Measurements from ENCODE around the gene GOLPH3L. TPM values are rescaled to one million over a fixed set of nuclear protein-coding genes. Genes with fewer than 3 reads are reported as not detected.
"Not testable (repeated sequence)": the region's sequence is repeated elsewhere in the genome, so short reads cannot be mapped to it uniquely, and the experiment has no call there.

The GOLPH3L gene
- total and polyA plus RNA-seq, 2 donors (not counting 1 experiment from before 2014, with no cell fraction given), result 7.4 to 25.3 TPM

DNA sequence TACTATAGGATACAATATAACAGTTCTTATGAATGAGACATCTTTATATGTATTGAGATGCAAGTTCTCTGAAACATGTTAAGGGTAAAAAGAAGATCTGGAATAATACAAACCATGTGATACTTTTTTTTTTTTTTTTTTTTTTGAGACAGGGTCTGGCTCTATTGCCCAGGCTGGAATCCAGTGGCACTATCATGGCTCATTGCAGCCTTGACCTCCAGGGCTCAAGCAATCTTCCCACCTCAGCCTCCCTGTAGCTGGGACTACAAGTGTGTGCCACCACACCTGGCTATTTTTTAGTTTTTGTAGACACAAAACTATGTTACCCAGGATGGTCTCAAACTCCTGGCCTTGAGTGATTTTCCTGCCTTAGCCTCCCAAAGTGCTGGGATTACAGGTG lies 95.4 kb downstream of the GOLPH3L start:
- Histone ChIP-seq H3K4me1 (ENCODE audit: control insufficient read depth in 2 of 2, insufficient read depth in 2 of 2, low read length in 2 of 2) (no peaks in the 10 kb centered on the region), H4K20me1 (ENCODE audit: control insufficient read depth, insufficient read depth, low read length, poor library complexity, severe bottlenecking) (no peaks in the 10 kb centered on the region), H3K9me3 (ENCODE audit: control extremely low read depth in 1 of 3, control insufficient read depth in 2 of 3, insufficient read depth in 1 of 3, low read length in 2 of 3) (no peaks in the 10 kb centered on the region), H3K27me3 (replicated peaks in 1 of 4; ENCODE audit: control extremely low read depth in 1 of 4, control insufficient read depth in 3 of 4, insufficient read depth in 4 of 4, low read length in 3 of 4) (no peaks in the 10 kb centered on the region), H3K4me3 (ENCODE audit: control extremely low read depth in 1 of 5, extremely low read depth in 1 of 5, insufficient read depth in 1 of 5, low read depth in 2 of 5, low read length in 4 of 5) (no peak overlapping the region), H3K4me2 (replicated peaks; ENCODE audit: low read depth, low read length, poor library complexity, severe bottlenecking) (no peak overlapping the region), H3K9ac (ENCODE audit: low read length) (no peak overlapping the region), H3K36me3 (replicated peaks in 1 of 2; ENCODE audit: control extremely low read depth in 1 of 2, control insufficient read depth in 1 of 2, extremely low read depth in 1 of 2, insufficient read depth in 2 of 2, low read length in 1 of 2) (peaks cover 0 to 7% of the 10 kb centered on the region in 2 experiments), H3K79me2 (ENCODE audit: control insufficient read depth, insufficient read depth, low read length) (peaks cover 4% of the 10 kb centered on the region), H3K27ac (ENCODE audit: low read length in 2 of 2) (no peak overlapping the region), H2AFZ (ENCODE audit: insufficient read depth, low read depth, low read length, poor library complexity, severe bottlenecking) (no peak overlapping the region)
- ChIA-PET CTCF (interaction anchor here (2.8 kb wide), 1 partner anchor 41 kb away, joined by 17 read pairs; no protein-coding TSS in a partner anchor), POLR2A (interaction anchor here (0.7 kb wide), 1 partner anchor 37 kb away, joined by 6 read pairs; no protein-coding TSS in a partner anchor)
- intact Hi-C loops (cut with micrococcal nuclease), result no loop called here
- no peak overlapping the region for H3K4me3 Mint-ChIP-seq
- ATAC-seq (ENCODE audit: low read depth) (no peak), DNase-seq (no peak)
- no peaks in the 10 kb centered on the region for H3K4me1 Mint-ChIP-seq
- TF ChIP-seq, protein P1, sequence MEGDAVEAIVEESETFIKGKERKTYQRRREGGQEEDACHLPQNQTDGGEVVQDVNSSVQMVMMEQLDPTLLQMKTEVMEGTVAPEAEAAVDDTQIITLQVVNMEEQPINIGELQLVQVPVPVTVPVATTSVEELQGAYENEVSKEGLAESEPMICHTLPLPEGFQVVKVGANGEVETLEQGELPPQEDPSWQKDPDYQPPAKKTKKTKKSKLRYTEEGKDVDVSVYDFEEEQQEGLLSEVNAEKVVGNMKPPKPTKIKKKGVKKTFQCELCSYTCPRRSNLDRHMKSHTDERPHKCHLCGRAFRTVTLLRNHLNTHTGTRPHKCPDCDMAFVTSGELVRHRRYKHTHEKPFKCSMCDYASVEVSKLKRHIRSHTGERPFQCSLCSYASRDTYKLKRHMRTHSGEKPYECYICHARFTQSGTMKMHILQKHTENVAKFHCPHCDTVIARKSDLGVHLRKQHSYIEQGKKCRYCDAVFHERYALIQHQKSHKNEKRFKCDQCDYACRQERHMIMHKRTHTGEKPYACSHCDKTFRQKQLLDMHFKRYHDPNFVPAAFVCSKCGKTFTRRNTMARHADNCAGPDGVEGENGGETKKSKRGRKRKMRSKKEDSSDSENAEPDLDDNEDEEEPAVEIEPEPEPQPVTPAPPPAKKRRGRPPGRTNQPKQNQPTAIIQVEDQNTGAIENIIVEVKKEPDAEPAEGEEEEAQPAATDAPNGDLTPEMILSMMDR (IDR thresholded peaks at IDR 0.05), result no peak
- H3K27me3 Mint-ChIP-seq, result no peaks in the 10 kb centered on the region
- no peak overlapping the region for H3K27ac Mint-ChIP-seq
- no peaks in the 10 kb centered on the region for H3K9me3 Mint-ChIP-seq (ENCODE audit: insufficient read depth)

DNA sequence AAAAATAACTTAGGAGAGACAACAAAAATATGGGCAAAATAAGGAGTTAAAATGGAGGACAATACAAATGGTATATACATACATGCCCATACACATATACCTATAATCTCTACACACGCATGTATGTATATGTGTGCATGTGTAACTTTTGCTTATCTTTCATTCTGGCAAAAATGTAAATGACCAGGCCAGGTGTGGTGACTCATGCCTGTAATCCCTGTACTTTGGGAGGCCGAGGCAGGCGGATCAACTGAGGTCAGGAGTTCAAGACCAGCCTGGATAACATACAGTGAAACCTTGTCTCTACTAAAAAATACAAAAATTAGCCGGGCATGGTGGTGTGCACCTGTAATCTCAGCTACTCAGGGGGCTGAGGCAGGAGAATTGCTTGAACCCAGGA lies 98.6 kb downstream of the GOLPH3L start:
- H3K27ac ChIP-seq (ENCODE audit: low read length in 2 of 2); H3K79me2 ChIP-seq (ENCODE audit: control insufficient read depth, insufficient read depth, low read length); H3K4me2 ChIP-seq (replicated peaks; ENCODE audit: low read depth, low read length, poor library complexity, severe bottlenecking); H3K4me1 Mint-ChIP-seq; H3K36me3 ChIP-seq (replicated peaks in 1 of 2; ENCODE audit: control extremely low read depth in 1 of 2, control insufficient read depth in 1 of 2, extremely low read depth in 1 of 2, insufficient read depth in 2 of 2, low read length in 1 of 2); H3K27ac Mint-ChIP-seq; H3K4me1 ChIP-seq (ENCODE audit: control insufficient read depth in 2 of 2, insufficient read depth in 2 of 2, low read length in 2 of 2); H3K9me3 Mint-ChIP-seq (ENCODE audit: insufficient read depth); ATAC-seq (ENCODE audit: low read depth); H3K27me3 Mint-ChIP-seq; H2AFZ ChIP-seq (ENCODE audit: insufficient read depth, low read depth, low read length, poor library complexity, severe bottlenecking); H3K27me3 ChIP-seq (replicated peaks in 1 of 4; ENCODE audit: control extremely low read depth in 1 of 4, control insufficient read depth in 3 of 4, insufficient read depth in 4 of 4, low read length in 3 of 4); H3K4me3 Mint-ChIP-seq; intact Hi-C loops (cut with micrococcal nuclease); H3K9me3 ChIP-seq (ENCODE audit: control extremely low read depth in 1 of 3, control insufficient read depth in 2 of 3, insufficient read depth in 1 of 3, low read length in 2 of 3); H3K4me3 ChIP-seq (ENCODE audit: control extremely low read depth in 1 of 5, extremely low read depth in 1 of 5, insufficient read depth in 1 of 5, low read depth in 2 of 5, low read length in 4 of 5); H3K9ac ChIP-seq (ENCODE audit: low read length); H4K20me1 ChIP-seq (ENCODE audit: control insufficient read depth, insufficient read depth, low read length, poor library complexity, severe bottlenecking); DNase-seq: not testable (repeated sequence)
- POLR2A ChIA-PET, result interaction anchor here (0.7 kb wide), 1 partner anchor 37 kb away, joined by 7 read pairs; no protein-coding TSS in a partner anchor
- 100% methylated on average over 2 of the region's 4 CpGs for WGBS (ENCODE audit: insufficient coverage)
- CTCF ChIA-PET, result interaction anchor here (0.7 to 1.4 kb wide), 4 partner anchors 18 to 38 kb away, joined by 3 to 5 read pairs (median 4); no protein-coding TSS in a partner anchor
